Osteocyte (in vitro differentiated cells): Measurements from ENCODE around the gene JUND. TPM values are rescaled to one million over a fixed set of nuclear protein-coding genes. Genes with fewer than 3 reads are reported as not detected.

Source experiments
- DNase-seq: peaks from one replicate; pipeline ENCODE4 v3.0.0; 2021; ENCODE audit warnings: mixed read lengths; ENCODE audit not compliant: unreplicated experiment; ENCODE audit errors: extremely low spot score
- H3K27ac Mint-ChIP-seq: one replicate; pipeline ENCODE4 v1.8.0; 2021; ENCODE audit warnings: mild to moderate bottlenecking, mixed read lengths; ENCODE audit not compliant: unreplicated experiment
- H3K27me3 Mint-ChIP-seq: one replicate; pipeline ENCODE4 v1.8.0; 2021; ENCODE audit warnings: mixed read lengths; ENCODE audit not compliant: unreplicated experiment
- H3K36me3 Mint-ChIP-seq: one replicate; pipeline ENCODE4 v1.8.0; 2021; ENCODE audit warnings: mixed read lengths; ENCODE audit not compliant: unreplicated experiment
- H3K4me1 Mint-ChIP-seq: one replicate; pipeline ENCODE4 v1.8.0; 2021; ENCODE audit warnings: mixed read lengths; ENCODE audit not compliant: unreplicated experiment
- H3K4me3 Mint-ChIP-seq: one replicate; pipeline ENCODE4 v1.8.0; 2021; ENCODE audit warnings: mild to moderate bottlenecking, moderate library complexity, mixed read lengths; ENCODE audit not compliant: unreplicated experiment
- H3K9me3 Mint-ChIP-seq: one replicate; pipeline ENCODE4 v1.8.0; 2021; ENCODE audit warnings: mixed read lengths; ENCODE audit not compliant: unreplicated experiment
- total RNA-seq: library from RNA; stranded (reverse); gene quantifications from 2 replicates; pipeline ENCODE4 v1.2.1, GENCODE V29; 2021
- TF ChIP-seq, protein P1 (sequence below): fragments of 200-600 bp; sonication (generic); IDR thresholded peaks from 2 replicates; pipeline ENCODE4 v1.5.0; 2021; ENCODE audit warnings: antibody characterized with exemption, mild to moderate bottlenecking, moderate library complexity

Gene JUND
- total RNA-seq, 1 donor from 2014 or later: 241 TPM

- H3K36me3 Mint-ChIP-seq: peaks cover 19% of the 10 kb centered on the region
- TF ChIP-seq, protein P1, sequence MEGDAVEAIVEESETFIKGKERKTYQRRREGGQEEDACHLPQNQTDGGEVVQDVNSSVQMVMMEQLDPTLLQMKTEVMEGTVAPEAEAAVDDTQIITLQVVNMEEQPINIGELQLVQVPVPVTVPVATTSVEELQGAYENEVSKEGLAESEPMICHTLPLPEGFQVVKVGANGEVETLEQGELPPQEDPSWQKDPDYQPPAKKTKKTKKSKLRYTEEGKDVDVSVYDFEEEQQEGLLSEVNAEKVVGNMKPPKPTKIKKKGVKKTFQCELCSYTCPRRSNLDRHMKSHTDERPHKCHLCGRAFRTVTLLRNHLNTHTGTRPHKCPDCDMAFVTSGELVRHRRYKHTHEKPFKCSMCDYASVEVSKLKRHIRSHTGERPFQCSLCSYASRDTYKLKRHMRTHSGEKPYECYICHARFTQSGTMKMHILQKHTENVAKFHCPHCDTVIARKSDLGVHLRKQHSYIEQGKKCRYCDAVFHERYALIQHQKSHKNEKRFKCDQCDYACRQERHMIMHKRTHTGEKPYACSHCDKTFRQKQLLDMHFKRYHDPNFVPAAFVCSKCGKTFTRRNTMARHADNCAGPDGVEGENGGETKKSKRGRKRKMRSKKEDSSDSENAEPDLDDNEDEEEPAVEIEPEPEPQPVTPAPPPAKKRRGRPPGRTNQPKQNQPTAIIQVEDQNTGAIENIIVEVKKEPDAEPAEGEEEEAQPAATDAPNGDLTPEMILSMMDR: no peak
- no peak for DNase-seq
- no peaks in the 10 kb centered on the region for H3K9me3 Mint-ChIP-seq
- no peak overlapping the region for H3K27ac Mint-ChIP-seq
- H3K4me3 Mint-ChIP-seq: no peak overlapping the region
- H3K4me1 Mint-ChIP-seq: peaks cover 23% of the 10 kb centered on the region
- H3K27me3 Mint-ChIP-seq: no peaks in the 10 kb centered on the region
Measured at GRCh38 chr19:18271433-18271841, 10.0 kb downstream of the JUND start.

GRCh38 chr19:18270326-18270725 is 11.1 kb downstream of the JUND start:
- H3K27me3 Mint-ChIP-seq: no peaks in the 10 kb centered on the region
- peaks cover 27% of the 10 kb centered on the region for H3K36me3 Mint-ChIP-seq
- H3K4me3 Mint-ChIP-seq: no peak overlapping the region
- TF ChIP-seq, protein P1: no peak
- no peak for DNase-seq
- H3K9me3 Mint-ChIP-seq: no peaks in the 10 kb centered on the region
- no peak overlapping the region for H3K27ac Mint-ChIP-seq
- peaks cover 13% of the 10 kb centered on the region for H3K4me1 Mint-ChIP-seq

DNA sequence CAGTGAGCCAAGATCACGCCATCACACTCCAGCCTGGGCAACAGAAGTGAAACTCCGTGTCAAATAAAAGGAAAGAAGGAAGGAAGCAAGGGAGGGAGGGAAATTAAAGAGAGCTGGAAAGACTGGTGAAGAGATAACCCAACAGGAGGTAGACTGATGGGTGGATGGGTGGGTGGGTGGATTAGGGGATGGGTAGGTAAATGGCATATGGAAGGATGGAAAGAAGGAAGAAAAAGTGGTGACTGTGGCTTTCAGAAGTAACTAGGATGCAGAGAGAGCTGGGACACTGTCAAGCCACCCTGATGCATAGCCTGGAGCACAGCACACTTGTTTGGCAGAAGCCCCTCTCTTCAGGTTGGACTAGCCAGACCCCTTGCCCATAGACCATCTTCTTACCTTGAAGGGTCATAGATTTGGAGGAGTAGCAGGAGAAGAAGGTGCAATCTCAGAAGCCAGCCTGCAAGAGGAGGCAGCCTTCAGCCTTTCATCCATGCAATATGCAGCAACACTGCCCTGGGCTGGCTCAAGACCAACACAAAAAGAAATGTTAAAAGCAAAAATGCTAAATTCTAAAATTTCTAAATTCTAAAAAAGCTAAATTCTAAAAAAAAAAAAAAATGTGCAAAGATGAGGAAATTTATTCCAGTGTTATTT is 12.2 kb downstream of the JUND start:
- TF ChIP-seq, protein P1: no peak
- DNase-seq: no peak
- H3K9me3 Mint-ChIP-seq: no peaks in the 10 kb centered on the region
- H3K36me3 Mint-ChIP-seq: peaks cover 32% of the 10 kb centered on the region
- peaks cover 2% of the 10 kb centered on the region for H3K4me1 Mint-ChIP-seq
- no peak overlapping the region for H3K4me3 Mint-ChIP-seq
- H3K27me3 Mint-ChIP-seq: no peaks in the 10 kb centered on the region
- H3K27ac Mint-ChIP-seq: no peak overlapping the region

DNA sequence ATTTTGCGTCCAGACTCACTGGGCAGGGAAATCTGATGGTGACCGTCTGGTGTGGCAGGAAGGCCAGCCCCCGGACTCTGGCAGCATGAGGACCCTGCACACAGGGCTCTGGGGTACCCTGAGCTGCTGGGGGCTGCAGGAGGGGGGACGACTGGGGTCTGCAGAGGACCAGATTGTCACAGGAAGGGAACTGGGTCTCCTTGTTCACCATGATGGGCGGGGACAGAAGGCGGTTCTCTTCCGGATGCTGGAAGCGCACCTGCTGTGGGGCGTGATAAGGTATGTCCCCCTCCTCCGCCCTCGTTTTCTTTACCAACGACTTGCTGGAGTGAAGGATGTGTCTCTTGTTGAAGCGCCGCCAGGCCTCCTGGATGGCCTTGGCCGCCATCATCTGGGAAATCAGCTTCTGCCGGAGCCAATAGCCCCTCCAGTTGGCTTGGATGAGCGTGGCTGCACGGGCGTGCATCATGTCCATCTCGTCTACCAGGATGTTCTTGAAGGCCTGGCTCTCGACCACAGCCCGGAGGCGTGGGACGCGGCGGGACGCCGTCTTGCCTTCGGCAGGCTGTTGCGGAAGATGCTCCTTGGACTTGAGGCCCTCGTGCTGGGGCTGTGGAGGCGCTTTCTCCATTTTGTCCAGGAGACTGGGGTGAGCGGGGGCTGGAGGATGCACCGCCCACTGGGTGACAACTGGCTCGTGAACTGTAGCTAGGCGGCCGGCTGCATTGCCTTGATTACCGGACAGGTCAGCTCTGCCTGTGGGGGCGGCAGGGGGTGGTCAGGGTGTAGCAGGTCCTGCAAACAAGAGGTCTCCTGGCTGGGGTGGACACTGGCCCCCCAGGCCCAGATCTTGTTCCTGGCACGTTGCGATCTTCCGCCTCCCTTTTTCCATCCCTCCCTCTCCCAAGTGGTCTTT is 14.4 kb downstream of the JUND start:
- no peak for DNase-seq
- Mint-ChIP-seq H3K4me1 (peaks cover 2% of the 10 kb centered on the region), H3K36me3 (peaks cover 35% of the 10 kb centered on the region), H3K9me3 (no peaks in the 10 kb centered on the region), H3K4me3 (no peak overlapping the region), H3K27ac (no peak overlapping the region), H3K27me3 (no peaks in the 10 kb centered on the region)
- TF ChIP-seq, protein P1: no peak

DNA sequence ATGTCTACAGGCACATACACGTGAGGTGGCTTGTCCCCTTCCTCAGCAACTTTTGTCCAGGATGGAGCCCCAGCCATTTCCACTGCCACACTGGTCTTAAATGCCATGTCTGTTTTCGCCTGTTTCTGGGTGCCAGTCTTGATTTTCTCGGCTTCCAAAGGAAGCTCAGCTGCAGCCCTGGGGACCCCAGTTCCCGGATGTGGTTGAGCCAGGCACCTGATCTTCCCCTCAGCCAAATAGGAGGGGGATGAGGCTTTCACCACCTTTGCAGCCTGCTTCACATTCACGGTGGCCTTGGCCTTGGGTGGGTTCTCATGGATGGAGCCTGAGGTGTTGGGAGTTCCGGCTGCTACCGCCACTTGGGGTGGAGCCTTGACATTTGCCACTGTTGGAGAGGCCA is 15.8 kb downstream of the JUND start:
- Mint-ChIP-seq H3K4me1 (no peaks in the 10 kb centered on the region), H3K27ac (no peak overlapping the region), H3K4me3 (no peak overlapping the region), H3K36me3 (peaks cover 35% of the 10 kb centered on the region), H3K27me3 (no peaks in the 10 kb centered on the region), H3K9me3 (no peaks in the 10 kb centered on the region)
- TF ChIP-seq, protein P1: no peak
- DNase-seq: no peak
